OCI-LY7 (cell line): Measurements from ENCODE around the gene APLP2.

Experiments used
- CTCF ChIP-seq: fragments of 200-600 bp; sonication (generic); conservative IDR thresholded peaks from 2 replicates; pipeline ENCODE4 v1.5.1; 2014; ENCODE audit warnings: mild to moderate bottlenecking, antibody characterized with exemption, low read length, moderate library complexity, mixed read lengths
- EZH2phosphoT487 ChIP-seq: fragments of 200-600 bp; sonication (generic); IDR thresholded peaks from 2 replicates; pipeline ENCODE4 v1.6.1; 2018; ENCODE audit warnings: low read depth, borderline replicate concordance, mild to moderate bottlenecking, mixed run types, antibody characterized with exemption, low read length, moderate library complexity, mixed read lengths

GRCh38 chr11:130118636-130119387 is 49.1 kb downstream of the APLP2 start:
- TF ChIP-seq CTCF (no peak), EZH2phosphoT487 (no peak)
